HepG2 (cell line): ENCODE results near the gene ABO.

Source experiments
- FOSL2 ChIP-seq: sonication (generic); formaldehyde crosslinking; IDR thresholded peaks from 2 replicates; pipeline ENCODE4 v1.4.0; 2020; ENCODE audit warnings: missing genetic modification reagents
- KLF12 ChIP-seq: sonication (generic); formaldehyde crosslinking; IDR thresholded peaks from 2 replicates; pipeline ENCODE4 v1.4.0; 2020; ENCODE audit warnings: missing genetic modification reagents, borderline replicate concordance
- KLF16 ChIP-seq, 2 experiments: sonication (generic) in 1 of 2; formaldehyde crosslinking in 1 of 2; IDR thresholded peaks; 2 replicates each; pipeline versions ENCODE4 v1.6.1 to v1.8.0; 2016 to 2023; ENCODE audit warnings: missing genetic modification reagents in 2 of 2, missing compliant biosample characterization in 1 of 2
- NR1H2 ChIP-seq: sonication (generic); formaldehyde crosslinking; IDR thresholded peaks from 2 replicates; pipeline ENCODE4 v1.8.1; 2022; ENCODE audit warnings: low read depth, missing genetic modification reagents, borderline replicate concordance
- TRIM24 ChIP-seq: sonication (generic); formaldehyde crosslinking; IDR thresholded peaks from 2 replicates; pipeline ENCODE4 v1.8.0; 2022; ENCODE audit warnings: mild to moderate bottlenecking, missing genetic modification reagents
- ZNF263 ChIP-seq: sonication (generic); formaldehyde crosslinking; IDR thresholded peaks from 2 replicates; pipeline ENCODE4 v1.4.0; 2020; ENCODE audit warnings: missing genetic modification reagents
- TF ChIP-seq, protein P1 (sequence below): IDR thresholded peaks from 2 replicates; pipeline ENCODE4 v1.6.1; 2012; ENCODE audit warnings: inconsistent platforms
- TF ChIP-seq, protein P2 (sequence below): IDR thresholded peaks from 2 replicates; pipeline ENCODE4 v1.6.1; 2016
- TF ChIP-seq, protein P3 (sequence below): sonication (generic); formaldehyde crosslinking; IDR thresholded peaks from 2 replicates; pipeline ENCODE4 v1.5.0; 2020; ENCODE audit warnings: mild to moderate bottlenecking, missing genetic modification reagents, moderate library complexity
- TF ChIP-seq, protein P4 (sequence below): sonication (generic); formaldehyde crosslinking; IDR thresholded peaks from 2 replicates; pipeline ENCODE4 v1.8.1; 2023; ENCODE audit warnings: missing genetic modification reagents, inconsistent platforms, borderline replicate concordance

DNA sequence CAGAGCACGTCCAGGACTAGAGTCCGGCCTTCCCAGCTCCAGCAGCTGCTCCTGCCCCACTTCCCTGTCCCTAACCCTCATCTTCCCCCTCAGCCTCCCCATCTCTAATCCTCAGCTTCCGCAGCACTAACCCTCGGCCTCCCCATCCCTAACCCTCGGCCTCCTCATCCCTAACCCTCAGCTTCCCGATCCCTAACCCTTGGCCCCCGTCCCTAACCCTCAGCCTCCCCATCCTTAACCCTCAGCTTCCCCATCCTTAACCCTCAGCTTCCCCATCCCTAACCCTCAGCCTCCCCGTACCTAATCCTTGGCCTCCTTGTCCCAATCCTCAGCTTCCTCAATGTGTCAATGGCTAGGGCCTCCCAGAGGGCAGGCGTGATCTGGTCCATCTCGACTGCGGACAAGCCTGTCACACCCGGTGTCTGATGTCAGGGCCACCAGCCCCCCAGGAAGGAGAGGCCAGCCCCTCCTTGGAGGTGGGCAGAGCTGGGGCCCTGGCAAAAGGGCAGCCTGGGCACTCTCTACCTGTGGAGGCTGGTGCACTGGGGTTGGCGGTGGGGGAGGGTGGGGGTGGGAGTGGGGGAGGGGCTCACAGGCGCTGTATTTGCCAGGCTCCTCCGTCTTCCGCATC, 67.3 kb downstream of the ABO start:
- TF ChIP-seq ZNF263 (CRISPR knock-in tag) (no peak), FOSL2 (no peak), KLF16 (CRISPR knock-in tag; IDR thresholded peaks at IDR 0.05) (no peak), TRIM24 (no peak), KLF12 (CRISPR knock-in tag) (no peak), NR1H2 (no peak)
- TF ChIP-seq, protein P1, sequence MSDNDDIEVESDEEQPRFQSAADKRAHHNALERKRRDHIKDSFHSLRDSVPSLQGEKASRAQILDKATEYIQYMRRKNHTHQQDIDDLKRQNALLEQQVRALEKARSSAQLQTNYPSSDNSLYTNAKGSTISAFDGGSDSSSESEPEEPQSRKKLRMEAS, result no peak
- TF ChIP-seq, protein P2, sequence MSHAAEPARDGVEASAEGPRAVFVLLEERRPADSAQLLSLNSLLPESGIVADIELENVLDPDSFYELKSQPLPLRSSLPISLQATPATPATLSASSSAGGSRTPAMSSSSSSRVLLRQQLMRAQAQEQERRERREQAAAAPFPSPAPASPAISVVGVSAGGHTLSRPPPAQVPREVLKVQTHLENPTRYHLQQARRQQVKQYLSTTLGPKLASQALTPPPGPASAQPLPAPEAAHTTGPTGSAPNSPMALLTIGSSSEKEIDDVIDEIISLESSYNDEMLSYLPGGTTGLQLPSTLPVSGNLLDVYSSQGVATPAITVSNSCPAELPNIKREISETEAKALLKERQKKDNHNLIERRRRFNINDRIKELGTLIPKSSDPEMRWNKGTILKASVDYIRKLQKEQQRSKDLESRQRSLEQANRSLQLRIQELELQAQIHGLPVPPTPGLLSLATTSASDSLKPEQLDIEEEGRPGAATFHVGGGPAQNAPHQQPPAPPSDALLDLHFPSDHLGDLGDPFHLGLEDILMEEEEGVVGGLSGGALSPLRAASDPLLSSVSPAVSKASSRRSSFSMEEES, result no peak
- TF ChIP-seq, protein P3, sequence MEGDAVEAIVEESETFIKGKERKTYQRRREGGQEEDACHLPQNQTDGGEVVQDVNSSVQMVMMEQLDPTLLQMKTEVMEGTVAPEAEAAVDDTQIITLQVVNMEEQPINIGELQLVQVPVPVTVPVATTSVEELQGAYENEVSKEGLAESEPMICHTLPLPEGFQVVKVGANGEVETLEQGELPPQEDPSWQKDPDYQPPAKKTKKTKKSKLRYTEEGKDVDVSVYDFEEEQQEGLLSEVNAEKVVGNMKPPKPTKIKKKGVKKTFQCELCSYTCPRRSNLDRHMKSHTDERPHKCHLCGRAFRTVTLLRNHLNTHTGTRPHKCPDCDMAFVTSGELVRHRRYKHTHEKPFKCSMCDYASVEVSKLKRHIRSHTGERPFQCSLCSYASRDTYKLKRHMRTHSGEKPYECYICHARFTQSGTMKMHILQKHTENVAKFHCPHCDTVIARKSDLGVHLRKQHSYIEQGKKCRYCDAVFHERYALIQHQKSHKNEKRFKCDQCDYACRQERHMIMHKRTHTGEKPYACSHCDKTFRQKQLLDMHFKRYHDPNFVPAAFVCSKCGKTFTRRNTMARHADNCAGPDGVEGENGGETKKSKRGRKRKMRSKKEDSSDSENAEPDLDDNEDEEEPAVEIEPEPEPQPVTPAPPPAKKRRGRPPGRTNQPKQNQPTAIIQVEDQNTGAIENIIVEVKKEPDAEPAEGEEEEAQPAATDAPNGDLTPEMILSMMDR (CRISPR knock-in tag), result no peak
- TF ChIP-seq, protein P4, sequence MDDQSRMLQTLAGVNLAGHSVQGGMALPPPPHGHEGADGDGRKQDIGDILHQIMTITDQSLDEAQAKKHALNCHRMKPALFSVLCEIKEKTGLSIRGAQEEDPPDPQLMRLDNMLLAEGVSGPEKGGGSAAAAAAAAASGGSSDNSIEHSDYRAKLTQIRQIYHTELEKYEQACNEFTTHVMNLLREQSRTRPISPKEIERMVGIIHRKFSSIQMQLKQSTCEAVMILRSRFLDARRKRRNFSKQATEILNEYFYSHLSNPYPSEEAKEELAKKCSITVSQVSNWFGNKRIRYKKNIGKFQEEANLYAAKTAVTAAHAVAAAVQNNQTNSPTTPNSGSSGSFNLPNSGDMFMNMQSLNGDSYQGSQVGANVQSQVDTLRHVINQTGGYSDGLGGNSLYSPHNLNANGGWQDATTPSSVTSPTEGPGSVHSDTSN, result no peak
